WTC11 (cell line): ENCODE results near the gene GARS1. TPM values are rescaled to one million over a fixed set of nuclear protein-coding genes. Genes with fewer than 3 reads are reported as not detected.

Experiments used
- ATAC-seq: fragments of 200-7000 bp; cut with Tn5 transposase; 2 replicates; pipeline ENCODE4 v1.10.0; 2021; ENCODE audit warnings: mild to moderate bottlenecking, moderate library complexity
- CTCF ChIA-PET: fragments of 300-600 bp; sonication (Branson Sonifier 250); formaldehyde crosslinking; loops from one replicate; lab custom pipeline; 2021; ENCODE audit warnings: antibody characterized with exemption; lab: Charles Lee
- POLR2A ChIA-PET: fragments of 350-600 bp; sonication (Branson Sonifier 250); formaldehyde crosslinking; loops from one replicate; lab custom pipeline; 2021; ENCODE audit warnings: antibody characterized with exemption; lab: Charles Lee
- DNase-seq: peaks from one replicate; pipeline ENCODE4 v3.0.0; 2021; ENCODE audit warnings: low spot score
- H3K27ac Mint-ChIP-seq: 2 replicates; pipeline ENCODE4 v1.8.0; 2021; ENCODE audit warnings: mixed read lengths
- H3K27me3 Mint-ChIP-seq: 2 replicates; pipeline ENCODE4 v1.8.0; 2021; ENCODE audit warnings: low read depth, mild to moderate bottlenecking, moderate library complexity, mixed read lengths
- H3K36me3 Mint-ChIP-seq: 2 replicates; pipeline ENCODE4 v1.8.0; 2021; ENCODE audit warnings: mixed read lengths
- H3K4me1 Mint-ChIP-seq: 2 replicates; pipeline ENCODE4 v1.8.0; 2022; ENCODE audit warnings: mixed read lengths
- H3K4me3 Mint-ChIP-seq: 2 replicates; pipeline ENCODE4 v1.8.0; 2021; ENCODE audit warnings: mild to moderate bottlenecking, moderate library complexity, mixed read lengths
- H3K9me3 Mint-ChIP-seq: 2 replicates; pipeline ENCODE4 v1.8.0; 2021; ENCODE audit warnings: mixed read lengths
- ATF1 ChIP-seq: sonication (generic); formaldehyde crosslinking; IDR thresholded peaks from 2 replicates; pipeline ENCODE4 v1.8.1; 2023; ENCODE audit warnings: mild to moderate bottlenecking, moderate library complexity, missing genetic modification reagents
- E2F1 ChIP-seq: sonication (generic); formaldehyde crosslinking; IDR thresholded peaks from 2 replicates; pipeline ENCODE4 v1.8.0; 2022; ENCODE audit warnings: mild to moderate bottlenecking, missing genetic modification reagents
- E2F5 ChIP-seq: sonication (generic); formaldehyde crosslinking; IDR thresholded peaks from 2 replicates; pipeline ENCODE4 v1.8.1; 2022; ENCODE audit warnings: mild to moderate bottlenecking, moderate library complexity, missing genetic modification reagents
- FOXJ3 ChIP-seq: sonication (generic); formaldehyde crosslinking; IDR thresholded peaks from 2 replicates; pipeline ENCODE4 v1.9.0; 2021; ENCODE audit warnings: missing genetic modification reagents, mild to moderate bottlenecking, borderline replicate concordance
- GRHL2 ChIP-seq: fragments of 250-450 bp; sonication (Bioruptor Pico); IDR thresholded peaks from 2 replicates; pipeline ENCODE4 v1.8.0; 2022; ENCODE audit warnings: mild to moderate bottlenecking, moderate library complexity; ENCODE audit not compliant: insufficient replicate concordance, severe bottlenecking
- HMGA2 ChIP-seq: fragments of 250-450 bp; sonication (Bioruptor Pico); IDR thresholded peaks from 2 replicates; pipeline ENCODE4 v1.4.0; 2021; ENCODE audit warnings: mild to moderate bottlenecking, moderate library complexity
- JUN ChIP-seq: sonication (generic); formaldehyde crosslinking; IDR thresholded peaks from 2 replicates; pipeline ENCODE4 v1.8.0; 2023; ENCODE audit warnings: mild to moderate bottlenecking, missing genetic modification reagents
- MLX ChIP-seq: sonication (generic); formaldehyde crosslinking; IDR thresholded peaks from 2 replicates; pipeline ENCODE4 v1.8.1; 2023; ENCODE audit warnings: mild to moderate bottlenecking, missing genetic modification reagents, moderate library complexity
- NR2C2 ChIP-seq: sonication (generic); formaldehyde crosslinking; IDR thresholded peaks from 2 replicates; pipeline ENCODE4 v1.8.0; 2022; ENCODE audit warnings: mild to moderate bottlenecking, missing genetic modification reagents
- OVOL2 ChIP-seq: fragments of 250-450 bp; sonication (Bioruptor Pico); IDR thresholded peaks from 2 replicates; pipeline ENCODE4 v1.9.0; 2021; ENCODE audit warnings: mild to moderate bottlenecking, borderline replicate concordance
- RELA ChIP-seq: sonication (generic); formaldehyde crosslinking; IDR thresholded peaks from 2 replicates; pipeline ENCODE4 v1.8.1; 2022; ENCODE audit warnings: missing genetic modification reagents, mild to moderate bottlenecking, borderline replicate concordance
- SP1 ChIP-seq: sonication (generic); formaldehyde crosslinking; conservative IDR thresholded peaks from 2 replicates; pipeline ENCODE4 v1.8.1; 2022; ENCODE audit warnings: missing genetic modification reagents
- TCF7 ChIP-seq: sonication (generic); formaldehyde crosslinking; IDR thresholded peaks from 2 replicates; pipeline ENCODE4 v1.8.0; 2022; ENCODE audit warnings: mild to moderate bottlenecking, low read depth, missing genetic modification reagents, moderate library complexity
- ZNF121 ChIP-seq: sonication (generic); formaldehyde crosslinking; IDR thresholded peaks from 2 replicates; pipeline ENCODE4 v1.8.0; 2023; ENCODE audit warnings: missing genetic modification reagents
- ZNF281 ChIP-seq: sonication (generic); formaldehyde crosslinking; IDR thresholded peaks from 2 replicates; pipeline ENCODE4 v1.8.0; 2023; ENCODE audit warnings: mild to moderate bottlenecking, missing genetic modification reagents
- ZNF425 ChIP-seq: fragments of 250-450 bp; sonication (Bioruptor Pico); conservative IDR thresholded peaks from 2 replicates; pipeline ENCODE4 v1.9.0; 2021; ENCODE audit warnings: mild to moderate bottlenecking
- ZNF512 ChIP-seq: sonication (generic); formaldehyde crosslinking; IDR thresholded peaks from 2 replicates; pipeline ENCODE4 v1.8.1; 2022; ENCODE audit warnings: missing genetic modification reagents, borderline replicate concordance
- total RNA-seq: library from RNA; stranded (reverse); gene quantifications from 3 replicates; pipeline ENCODE4 v1.2.3, GENCODE V29; 2021

GARS1 gene
- total RNA-seq, 1 experiment from 2014 or later, result 236 TPM

GRCh38 chr7:30595436-30596013, 847 bp downstream of the GARS1 start:
- no peak for ATAC-seq
- Mint-ChIP-seq H3K27me3 (no peaks in the 10 kb centered on the region), H3K9me3 (no peaks in the 10 kb centered on the region), H3K4me3 (peak overlapping the region; percentile 97), H3K36me3 (peaks cover 21% of the 10 kb centered on the region), H3K4me1 (peaks cover 19% of the 10 kb centered on the region), H3K27ac (peak overlapping the region; percentile 99)
- no peak for TF ChIP-seq JUN
- no peak for TF ChIP-seq FOXJ3 (CRISPR knock-in tag)
- no peak for TF ChIP-seq GRHL2 (CRISPR knock-in tag)
- TF ChIP-seq E2F1 (CRISPR knock-in tag), result no peak
- no peak for TF ChIP-seq TCF7 (CRISPR knock-in tag)
- TF ChIP-seq ZNF512, result no peak
- TF ChIP-seq HMGA2 (CRISPR knock-in tag), result no peak
- TF ChIP-seq ZNF281 (CRISPR knock-in tag), result no peak
- no peak for TF ChIP-seq OVOL2
- TF ChIP-seq ATF1 (CRISPR knock-in tag), result no peak
- no peak for TF ChIP-seq MLX (CRISPR knock-in tag)
- TF ChIP-seq NR2C2 (CRISPR knock-in tag), result no peak
- no peak for TF ChIP-seq RELA
- no peak for TF ChIP-seq ZNF425 (CRISPR knock-in tag)
- no peak for TF ChIP-seq SP1 (CRISPR knock-in tag)
- TF ChIP-seq E2F5, result no peak
- TF ChIP-seq ZNF121, result no peak
- POLR2A ChIA-PET, result no interaction called here
- CTCF ChIA-PET, result no interaction called here
- no peak for DNase-seq
